Measurements from ENCODE around the gene ATP9B. TPM values are rescaled to one million over a fixed set of nuclear protein-coding genes. Genes with fewer than 3 reads are reported as not detected.

The ATP9B gene
- total and polyA plus RNA-seq, 4 donors: 7.1 to 31.4 (median 15.5) TPM

- TF ChIP-seq, protein P1, sequence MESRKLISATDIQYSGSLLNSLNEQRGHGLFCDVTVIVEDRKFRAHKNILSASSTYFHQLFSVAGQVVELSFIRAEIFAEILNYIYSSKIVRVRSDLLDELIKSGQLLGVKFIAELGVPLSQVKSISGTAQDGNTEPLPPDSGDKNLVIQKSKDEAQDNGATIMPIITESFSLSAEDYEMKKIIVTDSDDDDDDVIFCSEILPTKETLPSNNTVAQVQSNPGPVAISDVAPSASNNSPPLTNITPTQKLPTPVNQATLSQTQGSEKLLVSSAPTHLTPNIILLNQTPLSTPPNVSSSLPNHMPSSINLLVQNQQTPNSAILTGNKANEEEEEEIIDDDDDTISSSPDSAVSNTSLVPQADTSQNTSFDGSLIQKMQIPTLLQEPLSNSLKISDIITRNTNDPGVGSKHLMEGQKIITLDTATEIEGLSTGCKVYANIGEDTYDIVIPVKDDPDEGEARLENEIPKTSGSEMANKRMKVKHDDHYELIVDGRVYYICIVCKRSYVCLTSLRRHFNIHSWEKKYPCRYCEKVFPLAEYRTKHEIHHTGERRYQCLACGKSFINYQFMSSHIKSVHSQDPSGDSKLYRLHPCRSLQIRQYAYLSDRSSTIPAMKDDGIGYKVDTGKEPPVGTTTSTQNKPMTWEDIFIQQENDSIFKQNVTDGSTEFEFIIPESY (IDR thresholded peaks at IDR 0.05): no peak
- TF ChIP-seq SP1 (IDR thresholded peaks at IDR 0.05): no peak
- TF ChIP-seq RXRA (IDR thresholded peaks at IDR 0.05): no peak
- no peak for TF ChIP-seq JUND (IDR thresholded peaks at IDR 0.05)
- no peak for TF ChIP-seq TAF1 (conservative IDR thresholded peaks at IDR 0.05)
Observed at GRCh38 chr18:79367989-79368388, 298.8 kb downstream of the ATP9B start (continued).

GRCh38 chr18:79368681-79369080 lies 299.5 kb downstream of the ATP9B start:
- no peaks in the 10 kb centered on the region for H3K4me1 ChIP-seq (ENCODE audit: control insufficient read depth in 4 of 4, insufficient read depth in 4 of 4, low read length in 3 of 4)
- H3K36me3 ChIP-seq (ENCODE audit: control insufficient read depth in 4 of 4, insufficient read depth in 3 of 4, low read depth in 1 of 4, low read length in 3 of 4): peaks cover under 1 to 10% (median 3%) of the 10 kb centered on the region in 4 donors
- no peak overlapping the region for H3K9ac ChIP-seq (ENCODE audit: low read depth in 1 of 2, low read length in 2 of 2)
- TF ChIP-seq SP1 (IDR thresholded peaks at IDR 0.05) (no peak), GABPA (IDR thresholded peaks at IDR 0.05 in 1 of 2, conservative IDR thresholded peaks at IDR 0.05 in 1 of 2) (no peak)
- no peaks in the 10 kb centered on the region for H3K9me3 ChIP-seq (ENCODE audit: control insufficient read depth in 4 of 4, low read length in 3 of 4)
- no peak overlapping the region for H3K4me3 ChIP-seq (ENCODE audit: low read depth in 1 of 3, low read length in 3 of 3)
- WGBS: 70% methylated on average over 15 of the region's 15 CpGs
- no peak for DNase-seq (ENCODE audit: low spot score)
- H3K27me3 ChIP-seq (ENCODE audit: control insufficient read depth in 4 of 4, insufficient read depth in 4 of 4, low read length in 3 of 4): no peaks in the 10 kb centered on the region
- no peak overlapping the region for H3K27ac ChIP-seq (ENCODE audit: low read depth in 1 of 2, low read length in 2 of 2)

GRCh38 chr18:79371561-79372121 lies 302.4 kb downstream of the ATP9B start:
- Histone ChIP-seq H3K4me3 (ENCODE audit: low read depth in 1 of 3, low read length in 3 of 3) (no peak overlapping the region), H3K27ac (ENCODE audit: low read depth in 1 of 2, low read length in 2 of 2) (no peak overlapping the region), H3K9ac (ENCODE audit: low read depth in 1 of 2, low read length in 2 of 2) (no peak overlapping the region), H3K4me1 (ENCODE audit: control insufficient read depth in 4 of 4, insufficient read depth in 4 of 4, low read length in 3 of 4) (no peaks in the 10 kb centered on the region), H3K36me3 (ENCODE audit: control insufficient read depth in 4 of 4, insufficient read depth in 3 of 4, low read depth in 1 of 4, low read length in 3 of 4) (peaks cover 1 to 6% (median 5%) of the 10 kb centered on the region in 4 donors), H3K9me3 (ENCODE audit: control insufficient read depth in 4 of 4, low read length in 3 of 4) (no peaks in the 10 kb centered on the region), H3K27me3 (ENCODE audit: control insufficient read depth in 4 of 4, insufficient read depth in 4 of 4, low read length in 3 of 4) (no peaks in the 10 kb centered on the region)
- DNase-seq (ENCODE audit: low spot score): no peak
- 85% methylated on average over 14 of the region's 14 CpGs for WGBS
- TF ChIP-seq FOXA1 (IDR thresholded peaks at IDR 0.05): no peak
- no peak for TF ChIP-seq GABPA (IDR thresholded peaks at IDR 0.05 in 1 of 2, conservative IDR thresholded peaks at IDR 0.05 in 1 of 2)
- TF ChIP-seq, protein P2, sequence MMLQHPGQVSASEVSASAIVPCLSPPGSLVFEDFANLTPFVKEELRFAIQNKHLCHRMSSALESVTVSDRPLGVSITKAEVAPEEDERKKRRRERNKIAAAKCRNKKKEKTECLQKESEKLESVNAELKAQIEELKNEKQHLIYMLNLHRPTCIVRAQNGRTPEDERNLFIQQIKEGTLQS (IDR thresholded peaks at IDR 0.05): no peak
- TF ChIP-seq RXRA (IDR thresholded peaks at IDR 0.05): no peak
- no peak for TF ChIP-seq TAF1 (conservative IDR thresholded peaks at IDR 0.05)
- TF ChIP-seq, protein P1 (IDR thresholded peaks at IDR 0.05): no peak
- TF ChIP-seq NR2F2 (IDR thresholded peaks at IDR 0.05): no peak
- TF ChIP-seq HNF4A (conservative IDR thresholded peaks at IDR 0.05): no peak
- no peak for TF ChIP-seq RAD21 (IDR thresholded peaks at IDR 0.05)
- TF ChIP-seq YY1 (IDR thresholded peaks at IDR 0.05): no peak
- no peak for TF ChIP-seq JUND (IDR thresholded peaks at IDR 0.05)
- TF ChIP-seq, protein P3, sequence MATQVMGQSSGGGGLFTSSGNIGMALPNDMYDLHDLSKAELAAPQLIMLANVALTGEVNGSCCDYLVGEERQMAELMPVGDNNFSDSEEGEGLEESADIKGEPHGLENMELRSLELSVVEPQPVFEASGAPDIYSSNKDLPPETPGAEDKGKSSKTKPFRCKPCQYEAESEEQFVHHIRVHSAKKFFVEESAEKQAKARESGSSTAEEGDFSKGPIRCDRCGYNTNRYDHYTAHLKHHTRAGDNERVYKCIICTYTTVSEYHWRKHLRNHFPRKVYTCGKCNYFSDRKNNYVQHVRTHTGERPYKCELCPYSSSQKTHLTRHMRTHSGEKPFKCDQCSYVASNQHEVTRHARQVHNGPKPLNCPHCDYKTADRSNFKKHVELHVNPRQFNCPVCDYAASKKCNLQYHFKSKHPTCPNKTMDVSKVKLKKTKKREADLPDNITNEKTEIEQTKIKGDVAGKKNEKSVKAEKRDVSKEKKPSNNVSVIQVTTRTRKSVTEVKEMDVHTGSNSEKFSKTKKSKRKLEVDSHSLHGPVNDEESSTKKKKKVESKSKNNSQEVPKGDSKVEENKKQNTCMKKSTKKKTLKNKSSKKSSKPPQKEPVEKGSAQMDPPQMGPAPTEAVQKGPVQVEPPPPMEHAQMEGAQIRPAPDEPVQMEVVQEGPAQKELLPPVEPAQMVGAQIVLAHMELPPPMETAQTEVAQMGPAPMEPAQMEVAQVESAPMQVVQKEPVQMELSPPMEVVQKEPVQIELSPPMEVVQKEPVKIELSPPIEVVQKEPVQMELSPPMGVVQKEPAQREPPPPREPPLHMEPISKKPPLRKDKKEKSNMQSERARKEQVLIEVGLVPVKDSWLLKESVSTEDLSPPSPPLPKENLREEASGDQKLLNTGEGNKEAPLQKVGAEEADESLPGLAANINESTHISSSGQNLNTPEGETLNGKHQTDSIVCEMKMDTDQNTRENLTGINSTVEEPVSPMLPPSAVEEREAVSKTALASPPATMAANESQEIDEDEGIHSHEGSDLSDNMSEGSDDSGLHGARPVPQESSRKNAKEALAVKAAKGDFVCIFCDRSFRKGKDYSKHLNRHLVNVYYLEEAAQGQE (IDR thresholded peaks at IDR 0.05): no peak
- no peak for TF ChIP-seq MAX (IDR thresholded peaks at IDR 0.05)
- no peak for TF ChIP-seq SP1 (IDR thresholded peaks at IDR 0.05)
- TF ChIP-seq, protein P4, sequence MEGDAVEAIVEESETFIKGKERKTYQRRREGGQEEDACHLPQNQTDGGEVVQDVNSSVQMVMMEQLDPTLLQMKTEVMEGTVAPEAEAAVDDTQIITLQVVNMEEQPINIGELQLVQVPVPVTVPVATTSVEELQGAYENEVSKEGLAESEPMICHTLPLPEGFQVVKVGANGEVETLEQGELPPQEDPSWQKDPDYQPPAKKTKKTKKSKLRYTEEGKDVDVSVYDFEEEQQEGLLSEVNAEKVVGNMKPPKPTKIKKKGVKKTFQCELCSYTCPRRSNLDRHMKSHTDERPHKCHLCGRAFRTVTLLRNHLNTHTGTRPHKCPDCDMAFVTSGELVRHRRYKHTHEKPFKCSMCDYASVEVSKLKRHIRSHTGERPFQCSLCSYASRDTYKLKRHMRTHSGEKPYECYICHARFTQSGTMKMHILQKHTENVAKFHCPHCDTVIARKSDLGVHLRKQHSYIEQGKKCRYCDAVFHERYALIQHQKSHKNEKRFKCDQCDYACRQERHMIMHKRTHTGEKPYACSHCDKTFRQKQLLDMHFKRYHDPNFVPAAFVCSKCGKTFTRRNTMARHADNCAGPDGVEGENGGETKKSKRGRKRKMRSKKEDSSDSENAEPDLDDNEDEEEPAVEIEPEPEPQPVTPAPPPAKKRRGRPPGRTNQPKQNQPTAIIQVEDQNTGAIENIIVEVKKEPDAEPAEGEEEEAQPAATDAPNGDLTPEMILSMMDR (IDR thresholded peaks at IDR 0.05; ENCODE audit: low read depth, low read length, missing input control): no peak
- no peak for TF ChIP-seq EGR1 (IDR thresholded peaks at IDR 0.05; ENCODE audit: low read depth in 2 of 2)
- TF ChIP-seq HNF4G (IDR thresholded peaks at IDR 0.05): no peak
- no peak for TF ChIP-seq FOXA2 (IDR thresholded peaks at IDR 0.05)

Data from liver (tissue), 9 donors.